Measurements from ENCODE around the gene ITK. TPM values are rescaled to one million over a fixed set of nuclear protein-coding genes. Genes with fewer than 3 reads are reported as not detected.

The ITK gene
- total and polyA plus RNA-seq, 2 experiments from 2014 or later = 0.08 TPM; not detected in 1

DNA sequence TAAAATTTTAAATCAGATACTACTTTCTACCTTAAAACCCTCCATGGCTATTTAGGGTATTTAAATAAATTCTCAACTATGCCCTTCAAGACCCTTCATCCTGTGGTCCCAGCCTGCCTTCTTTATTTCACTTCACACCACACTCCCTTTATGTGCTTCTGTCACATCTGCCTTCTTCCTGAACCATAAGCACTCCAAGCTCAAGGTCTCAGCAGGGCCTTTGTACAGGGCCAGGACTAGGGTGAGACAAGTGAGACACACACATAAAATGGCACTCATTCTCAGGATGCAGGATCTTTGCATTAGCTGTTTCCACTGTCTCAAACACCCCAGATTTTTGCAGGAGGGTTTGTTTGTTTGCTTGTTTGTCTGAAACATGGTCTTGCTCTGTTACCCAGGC is 7.6 kb downstream of the ITK start:
- H3K79me2 ChIP-seq (replicated peaks; ENCODE audit: insufficient read depth) = no peaks in the 10 kb centered on the region
- H4K20me1 ChIP-seq (replicated peaks; ENCODE audit: insufficient read depth) = no peaks in the 10 kb centered on the region
- DNase-seq (ENCODE audit: low spot score) = no peak
- TF ChIP-seq, protein P1, sequence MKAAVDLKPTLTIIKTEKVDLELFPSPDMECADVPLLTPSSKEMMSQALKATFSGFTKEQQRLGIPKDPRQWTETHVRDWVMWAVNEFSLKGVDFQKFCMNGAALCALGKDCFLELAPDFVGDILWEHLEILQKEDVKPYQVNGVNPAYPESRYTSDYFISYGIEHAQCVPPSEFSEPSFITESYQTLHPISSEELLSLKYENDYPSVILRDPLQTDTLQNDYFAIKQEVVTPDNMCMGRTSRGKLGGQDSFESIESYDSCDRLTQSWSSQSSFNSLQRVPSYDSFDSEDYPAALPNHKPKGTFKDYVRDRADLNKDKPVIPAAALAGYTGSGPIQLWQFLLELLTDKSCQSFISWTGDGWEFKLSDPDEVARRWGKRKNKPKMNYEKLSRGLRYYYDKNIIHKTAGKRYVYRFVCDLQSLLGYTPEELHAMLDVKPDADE (IDR thresholded peaks at IDR 0.05) = no peak
- TF ChIP-seq, protein P2, sequence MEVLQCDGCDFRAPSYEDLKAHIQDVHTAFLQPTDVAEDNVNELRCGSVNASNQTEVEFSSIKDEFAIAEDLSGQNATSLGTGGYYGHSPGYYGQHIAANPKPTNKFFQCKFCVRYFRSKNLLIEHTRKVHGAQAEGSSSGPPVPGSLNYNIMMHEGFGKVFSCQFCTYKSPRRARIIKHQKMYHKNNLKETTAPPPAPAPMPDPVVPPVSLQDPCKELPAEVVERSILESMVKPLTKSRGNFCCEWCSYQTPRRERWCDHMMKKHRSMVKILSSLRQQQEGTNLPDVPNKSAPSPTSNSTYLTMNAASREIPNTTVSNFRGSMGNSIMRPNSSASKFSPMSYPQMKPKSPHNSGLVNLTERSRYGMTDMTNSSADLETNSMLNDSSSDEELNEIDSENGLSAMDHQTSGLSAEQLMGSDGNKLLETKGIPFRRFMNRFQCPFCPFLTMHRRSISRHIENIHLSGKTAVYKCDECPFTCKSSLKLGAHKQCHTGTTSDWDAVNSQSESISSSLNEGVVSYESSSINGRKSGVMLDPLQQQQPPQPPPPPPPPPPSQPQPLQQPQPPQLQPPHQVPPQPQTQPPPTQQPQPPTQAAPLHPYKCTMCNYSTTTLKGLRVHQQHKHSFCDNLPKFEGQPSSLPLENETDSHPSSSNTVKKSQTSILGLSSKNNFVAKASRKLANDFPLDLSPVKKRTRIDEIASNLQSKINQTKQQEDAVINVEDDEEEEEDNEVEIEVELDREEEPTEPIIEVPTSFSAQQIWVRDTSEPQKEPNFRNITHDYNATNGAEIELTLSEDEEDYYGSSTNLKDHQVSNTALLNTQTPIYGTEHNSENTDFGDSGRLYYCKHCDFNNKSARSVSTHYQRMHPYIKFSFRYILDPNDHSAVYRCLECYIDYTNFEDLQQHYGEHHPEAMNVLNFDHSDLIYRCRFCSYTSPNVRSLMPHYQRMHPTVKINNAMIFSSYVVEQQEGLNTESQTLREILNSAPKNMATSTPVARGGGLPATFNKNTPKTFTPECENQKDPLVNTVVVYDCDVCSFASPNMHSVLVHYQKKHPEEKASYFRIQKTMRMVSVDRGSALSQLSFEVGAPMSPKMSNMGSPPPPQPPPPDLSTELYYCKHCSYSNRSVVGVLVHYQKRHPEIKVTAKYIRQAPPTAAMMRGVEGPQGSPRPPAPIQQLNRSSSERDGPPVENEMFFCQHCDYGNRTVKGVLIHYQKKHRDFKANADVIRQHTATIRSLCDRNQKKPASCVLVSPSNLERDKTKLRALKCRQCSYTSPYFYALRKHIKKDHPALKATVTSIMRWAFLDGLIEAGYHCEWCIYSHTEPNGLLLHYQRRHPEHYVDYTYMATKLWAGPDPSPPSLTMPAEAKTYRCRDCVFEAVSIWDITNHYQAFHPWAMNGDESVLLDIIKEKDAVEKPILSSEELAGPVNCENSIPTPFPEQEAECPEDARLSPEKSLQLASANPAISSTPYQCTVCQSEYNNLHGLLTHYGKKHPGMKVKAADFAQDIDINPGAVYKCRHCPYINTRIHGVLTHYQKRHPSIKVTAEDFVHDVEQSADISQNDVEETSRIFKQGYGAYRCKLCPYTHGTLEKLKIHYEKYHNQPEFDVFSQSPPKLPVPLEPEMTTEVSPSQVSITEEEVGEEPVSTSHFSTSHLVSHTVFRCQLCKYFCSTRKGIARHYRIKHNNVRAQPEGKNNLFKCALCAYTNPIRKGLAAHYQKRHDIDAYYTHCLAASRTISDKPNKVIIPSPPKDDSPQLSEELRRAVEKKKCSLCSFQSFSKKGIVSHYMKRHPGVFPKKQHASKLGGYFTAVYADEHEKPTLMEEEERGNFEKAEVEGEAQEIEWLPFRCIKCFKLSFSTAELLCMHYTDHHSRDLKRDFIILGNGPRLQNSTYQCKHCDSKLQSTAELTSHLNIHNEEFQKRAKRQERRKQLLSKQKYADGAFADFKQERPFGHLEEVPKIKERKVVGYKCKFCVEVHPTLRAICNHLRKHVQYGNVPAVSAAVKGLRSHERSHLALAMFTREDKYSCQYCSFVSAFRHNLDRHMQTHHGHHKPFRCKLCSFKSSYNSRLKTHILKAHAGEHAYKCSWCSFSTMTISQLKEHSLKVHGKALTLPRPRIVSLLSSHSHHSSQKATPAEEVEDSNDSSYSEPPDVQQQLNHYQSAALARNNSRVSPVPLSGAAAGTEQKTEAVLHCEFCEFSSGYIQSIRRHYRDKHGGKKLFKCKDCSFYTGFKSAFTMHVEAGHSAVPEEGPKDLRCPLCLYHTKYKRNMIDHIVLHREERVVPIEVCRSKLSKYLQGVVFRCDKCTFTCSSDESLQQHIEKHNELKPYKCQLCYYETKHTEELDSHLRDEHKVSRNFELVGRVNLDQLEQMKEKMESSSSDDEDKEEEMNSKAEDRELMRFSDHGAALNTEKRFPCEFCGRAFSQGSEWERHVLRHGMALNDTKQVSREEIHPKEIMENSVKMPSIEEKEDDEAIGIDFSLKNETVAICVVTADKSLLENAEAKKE (CRISPR knock-in tag; IDR thresholded peaks at IDR 0.05) = no peak
- TF ChIP-seq JUNB (IDR thresholded peaks at IDR 0.05; ENCODE audit: unreplicated experiment) (no peak), EZH2 (IDR thresholded peaks at IDR 0.05; ENCODE audit: low read depth, unreplicated experiment) (no peak), STAT1 (IDR thresholded peaks at IDR 0.05; ENCODE audit: unreplicated experiment) (no peak), ZNF331 (CRISPR knock-in tag; IDR thresholded peaks at IDR 0.05; ENCODE audit: low read depth) (no peak), POLR2AphosphoS5 (IDR thresholded peaks at IDR 0.05; ENCODE audit: low read depth) (no peak), ZNF114 (CRISPR knock-in tag; IDR thresholded peaks at IDR 0.05) (no peak), EZH2phosphoT487 (IDR thresholded peaks at IDR 0.05; ENCODE audit: unreplicated experiment) (no peak)
- TF ChIP-seq, protein P3, sequence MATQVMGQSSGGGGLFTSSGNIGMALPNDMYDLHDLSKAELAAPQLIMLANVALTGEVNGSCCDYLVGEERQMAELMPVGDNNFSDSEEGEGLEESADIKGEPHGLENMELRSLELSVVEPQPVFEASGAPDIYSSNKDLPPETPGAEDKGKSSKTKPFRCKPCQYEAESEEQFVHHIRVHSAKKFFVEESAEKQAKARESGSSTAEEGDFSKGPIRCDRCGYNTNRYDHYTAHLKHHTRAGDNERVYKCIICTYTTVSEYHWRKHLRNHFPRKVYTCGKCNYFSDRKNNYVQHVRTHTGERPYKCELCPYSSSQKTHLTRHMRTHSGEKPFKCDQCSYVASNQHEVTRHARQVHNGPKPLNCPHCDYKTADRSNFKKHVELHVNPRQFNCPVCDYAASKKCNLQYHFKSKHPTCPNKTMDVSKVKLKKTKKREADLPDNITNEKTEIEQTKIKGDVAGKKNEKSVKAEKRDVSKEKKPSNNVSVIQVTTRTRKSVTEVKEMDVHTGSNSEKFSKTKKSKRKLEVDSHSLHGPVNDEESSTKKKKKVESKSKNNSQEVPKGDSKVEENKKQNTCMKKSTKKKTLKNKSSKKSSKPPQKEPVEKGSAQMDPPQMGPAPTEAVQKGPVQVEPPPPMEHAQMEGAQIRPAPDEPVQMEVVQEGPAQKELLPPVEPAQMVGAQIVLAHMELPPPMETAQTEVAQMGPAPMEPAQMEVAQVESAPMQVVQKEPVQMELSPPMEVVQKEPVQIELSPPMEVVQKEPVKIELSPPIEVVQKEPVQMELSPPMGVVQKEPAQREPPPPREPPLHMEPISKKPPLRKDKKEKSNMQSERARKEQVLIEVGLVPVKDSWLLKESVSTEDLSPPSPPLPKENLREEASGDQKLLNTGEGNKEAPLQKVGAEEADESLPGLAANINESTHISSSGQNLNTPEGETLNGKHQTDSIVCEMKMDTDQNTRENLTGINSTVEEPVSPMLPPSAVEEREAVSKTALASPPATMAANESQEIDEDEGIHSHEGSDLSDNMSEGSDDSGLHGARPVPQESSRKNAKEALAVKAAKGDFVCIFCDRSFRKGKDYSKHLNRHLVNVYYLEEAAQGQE (IDR thresholded peaks at IDR 0.05; ENCODE audit: unreplicated experiment) = no peak
- peaks cover 19% of the 10 kb centered on the region; the same call in 1 of the 2 replicates for H3K27me3 ChIP-seq (ENCODE audit: insufficient read depth)
- ATAC-seq = no peak
- no peak overlapping the region for H3K27ac ChIP-seq (ENCODE audit: low read depth)
- no peak overlapping the region for H3K4me3 ChIP-seq
- no peaks in the 10 kb centered on the region for H3K4me1 ChIP-seq (ENCODE audit: insufficient read depth)
- Mint-ChIP-seq H3K36me3 (ENCODE audit: low read depth) (no peaks in the 10 kb centered on the region), H3K4me3 (no peak overlapping the region), H3K4me1 (no peaks in the 10 kb centered on the region; the same call in 2 of the 3 replicates), H3K27me3 (ENCODE audit: insufficient read depth, low read depth, poor library complexity) (peaks cover 6% of the 10 kb centered on the region), H3K9me3 (no peaks in the 10 kb centered on the region), H3K27ac (no peak overlapping the region)
- no peak overlapping the region for H3K4me2 ChIP-seq
- H3K36me3 ChIP-seq (ENCODE audit: insufficient read depth) = no peaks in the 10 kb centered on the region
- H3F3A ChIP-seq (replicated peaks; ENCODE audit: low read depth) = no peaks in the 10 kb centered on the region
- H2AFZ ChIP-seq = no peak overlapping the region
- H3K9me2 ChIP-seq (ENCODE audit: insufficient read depth) = 0 out of 2 replicates have a peak, but pooled peaks cover 4% of the 10 kb centered on the region
